IMR-90 (cell line): ENCODE measurements around the gene FANCD2. TPM values are rescaled to one million over a fixed set of nuclear protein-coding genes. Genes with fewer than 3 reads are reported as not detected.

ENCODE experiments used
- ATAC-seq: fragments of 200-7000 bp; cut with Tn5 transposase; 2 replicates; pipeline ENCODE4 v1.9.1; 2020; ENCODE audit warnings: low read depth, mild to moderate bottlenecking, moderate library complexity
- BruUV-seq: library from RNA; stranded (reverse); fragments of 400-500 nt; replicated peaks from 2 replicates; lab custom pipeline; 2021; lab: Mats Ljungman, UMichigan
- CTCF ChIA-PET: fragments of 300-600 bp; formaldehyde crosslinking; extraction: SDS; loops from one replicate; lab custom pipeline; 2021; ENCODE audit warnings: antibody characterized with exemption; lab: Yijun Ruan, JAX
- POLR2A ChIA-PET: fragments of 300-600 bp; sonication (Branson Sonifier 250); formaldehyde crosslinking; loops from one replicate; lab custom pipeline; 2022; ENCODE audit warnings: antibody characterized with exemption; ENCODE audit not compliant: unreplicated experiment; lab: Charles Lee
- DNase-seq: peaks from one replicate; pipeline ENCODE4 v3.0.0; 2013
- H2AFZ ChIP-seq: replicated peaks from 2 replicates; pipeline ENCODE3; 2013; ENCODE audit warnings: low read length, mild to moderate bottlenecking; ENCODE audit not compliant: poor library complexity
- H2AK5ac ChIP-seq: 2 replicates; pipeline ENCODE4 v1.6.1; 2013; ENCODE audit warnings: low read depth, low read length, inconsistent platforms
- H2AK9ac ChIP-seq: replicated peaks from 2 replicates; pipeline ENCODE3; 2013; ENCODE audit warnings: mild to moderate bottlenecking, low read depth, low read length, moderate library complexity; ENCODE audit not compliant: poor library complexity
- H2BK120ac ChIP-seq: 2 replicates; pipeline ENCODE4 v1.6.1; 2013; ENCODE audit warnings: low read depth, low read length, inconsistent platforms
- H2BK15ac ChIP-seq: 3 replicates; pipeline ENCODE4 v1.6.1; 2013; ENCODE audit warnings: low read depth, low read length, inconsistent platforms
- H2BK20ac ChIP-seq: 2 replicates; pipeline ENCODE4 v1.6.1; 2013; ENCODE audit warnings: low read depth, mild to moderate bottlenecking, inconsistent platforms, low read length, moderate library complexity
- H2BK5ac ChIP-seq: 2 replicates; pipeline ENCODE4 v1.6.1; 2013; ENCODE audit warnings: mild to moderate bottlenecking, low read depth, low read length, inconsistent platforms; ENCODE audit not compliant: poor library complexity, severe bottlenecking
- H3K14ac ChIP-seq: replicated peaks from 2 replicates; pipeline ENCODE4 v1.6.1; 2013; ENCODE audit warnings: low read depth, low read length, inconsistent platforms
- H3K18ac ChIP-seq: 2 replicates; pipeline ENCODE4 v1.6.1; 2013; ENCODE audit warnings: low read depth, low read length, control low read depth
- H3K23ac ChIP-seq: 2 replicates; pipeline ENCODE4 v1.6.1; 2013; ENCODE audit warnings: low read depth, low read length, inconsistent platforms
- H3K27ac ChIP-seq: 2 replicates; pipeline ENCODE4 v1.5.1; 2013; ENCODE audit warnings: mild to moderate bottlenecking, control low read depth, low read length; ENCODE audit not compliant: insufficient read depth
- H3K27me3 ChIP-seq: 2 replicates; pipeline ENCODE4 v1.6.1; 2013; ENCODE audit warnings: low read length; ENCODE audit not compliant: control insufficient read depth, insufficient read depth
- H3K36me3 ChIP-seq: 2 replicates; pipeline ENCODE4 v1.6.1; 2013; ENCODE audit warnings: low read length, mixed read lengths; ENCODE audit not compliant: control insufficient read depth, insufficient read depth
- H3K4ac ChIP-seq: 2 replicates; pipeline ENCODE4 v1.6.1; 2013; ENCODE audit warnings: low read depth, low read length, inconsistent platforms
- H3K4me1 ChIP-seq: 2 replicates; pipeline ENCODE4 v1.6.1; 2013; ENCODE audit warnings: low read length, mixed read lengths; ENCODE audit not compliant: control insufficient read depth, insufficient read depth
- H3K4me2 ChIP-seq: 2 replicates; pipeline ENCODE4 v1.6.1; 2013; ENCODE audit warnings: low read depth, mild to moderate bottlenecking, control low read depth, low read length, moderate library complexity
- H3K4me3 ChIP-seq: 2 replicates; pipeline ENCODE4 v1.5.1; 2013; ENCODE audit warnings: low read depth, mild to moderate bottlenecking, control low read depth, low read length, moderate library complexity; ENCODE audit not compliant: insufficient read depth
- H3K56ac ChIP-seq: 2 replicates; pipeline ENCODE4 v1.6.1; 2013; ENCODE audit warnings: low read length, inconsistent platforms; ENCODE audit not compliant: insufficient read depth; ENCODE audit errors: extremely low read depth
- H3K79me1 ChIP-seq, 2 experiments: 2 replicates each; pipeline ENCODE4 v1.6.1; 2013; ENCODE audit warnings: low read length in 2 of 2, inconsistent platforms in 1 of 2, low read depth in 1 of 2
- H3K9ac ChIP-seq: 2 replicates; pipeline ENCODE4 v1.6.1; 2013; ENCODE audit warnings: low read depth, low read length, control low read depth
- H3K9me1 ChIP-seq: 2 replicates; pipeline ENCODE4 v1.6.1; 2013; ENCODE audit warnings: low read length, inconsistent platforms; ENCODE audit not compliant: insufficient read depth
- H3K9me3 ChIP-seq: 2 replicates; pipeline ENCODE4 v1.6.1; 2013; ENCODE audit warnings: low read length; ENCODE audit not compliant: control insufficient read depth, insufficient read depth
- H4K20me1 ChIP-seq: 2 replicates; pipeline ENCODE4 v1.6.1; 2013; ENCODE audit warnings: low read length, inconsistent platforms; ENCODE audit not compliant: insufficient read depth
- H4K5ac ChIP-seq: 2 replicates; pipeline ENCODE4 v1.6.1; 2013; ENCODE audit warnings: mild to moderate bottlenecking, low read depth, low read length, control low read depth
- H4K8ac ChIP-seq, 2 experiments: 2 replicates each; pipeline ENCODE4 v1.6.1; 2013; ENCODE audit warnings: low read depth in 2 of 2, low read length in 2 of 2, control low read depth in 1 of 2, inconsistent platforms in 1 of 2
- H4K91ac ChIP-seq: 2 replicates; pipeline ENCODE4 v1.6.1; 2013; ENCODE audit warnings: low read depth, low read length, inconsistent platforms; ENCODE audit not compliant: insufficient read depth
- BHLHE40 ChIP-seq: fragments of 150-350 bp; IDR thresholded peaks from 2 replicates; pipeline ENCODE4 v1.6.1; 2016; ENCODE audit warnings: mild to moderate bottlenecking, low read depth, low read length
- CEBPB ChIP-seq: IDR thresholded peaks from 2 replicates; pipeline ENCODE4 v1.6.1; 2012; ENCODE audit warnings: low read depth, low read length, improper control_type of control experiment
- CHD1 ChIP-seq: IDR thresholded peaks from 2 replicates; pipeline ENCODE4 v1.6.1; 2012; ENCODE audit warnings: low read depth, low read length, improper control_type of control experiment
- MAFK ChIP-seq: IDR thresholded peaks from 2 replicates; pipeline ENCODE4 v1.6.1; 2012; ENCODE audit warnings: low read depth, low read length, improper control_type of control experiment
- MAZ ChIP-seq: IDR thresholded peaks from 2 replicates; pipeline ENCODE4 v1.6.1; 2012; ENCODE audit warnings: low read depth, mild to moderate bottlenecking, low read length, improper control_type of control experiment, moderate library complexity, borderline replicate concordance
- MXI1 ChIP-seq: IDR thresholded peaks from 2 replicates; pipeline ENCODE4 v1.6.1; 2012; ENCODE audit warnings: low read depth, mild to moderate bottlenecking, low read length, moderate library complexity, borderline replicate concordance
- NFE2L2 ChIP-seq: fragments of 150-350 bp; IDR thresholded peaks from 2 replicates; pipeline ENCODE4 v1.6.1; 2016; ENCODE audit warnings: low read depth, mild to moderate bottlenecking, low read length
- POLR2A ChIP-seq: IDR thresholded peaks from 2 replicates; pipeline ENCODE4 v1.6.1; 2012; ENCODE audit warnings: mild to moderate bottlenecking, low read depth, low read length
- RAD21 ChIP-seq: IDR thresholded peaks from 2 replicates; pipeline ENCODE4 v1.6.1; 2012; ENCODE audit warnings: low read length, improper control_type of control experiment
- RCOR1 ChIP-seq: IDR thresholded peaks from 2 replicates; pipeline ENCODE4 v1.6.1; 2012; ENCODE audit warnings: mild to moderate bottlenecking, low read length, improper control_type of control experiment; ENCODE audit not compliant: insufficient replicate concordance
- SMC3 ChIP-seq: fragments of 150-350 bp; IDR thresholded peaks from 2 replicates; pipeline ENCODE4 v1.6.1; 2016; ENCODE audit warnings: low read depth, mild to moderate bottlenecking, antibody characterized with exemption, low read length, moderate library complexity
- WGBS, 2 experiments: methylation state at CpG; one replicate each; pipeline versions ENCODE4 v1.1.5 to v1.1.7; 2013; ENCODE audit warnings: missing lambda C conversion rate in 2 of 2; ENCODE audit not compliant: insufficient read length in 1 of 2; ENCODE audit errors: extremely low coverage in 2 of 2; 5-methylcytosine and 5-hydroxymethylcytosine counted together
- dilution Hi-C: fragments of 300-500 bp; cut with HindIII; formaldehyde crosslinking; loops from one replicate; pipeline ENCODE4 v1.14.3; 2018; ENCODE audit warnings: low sequenced_read_pairs; ENCODE audit not compliant: unreplicated experiment
- in situ Hi-C: fragments of 300-500 bp; cut with MboI; formaldehyde crosslinking; loops from 3 replicates; pipeline ENCODE4 v1.14.3; 2019; ENCODE audit warnings: low sequenced_read_pairs, inconsistent platforms, mixed read lengths
- intact Hi-C: fragments of 100-400 bp; cut with micrococcal nuclease; formaldehyde crosslinking; loops from 2 replicates; pipeline ENCODE4 v1.10.0; 2022
- polyA plus RNA-seq, 3 experiments: library from polyadenylated mRNA; depleted of rRNA; stranded (reverse); fragments of >200 nt; gene quantifications; 2 replicates each; pipeline ENCODE4 v1.2.3, GENCODE V29; 2012; ENCODE audit warnings: low replicate concordance in 1 of 3
- total RNA-seq: library from RNA; depleted of rRNA; stranded (reverse); fragments of >200 nt; gene quantifications from 2 replicates; pipeline ENCODE4 v1.2.3, GENCODE V29; 2012
- TF ChIP-seq, protein P1 (sequence below): fragments of 150-350 bp; IDR thresholded peaks from 2 replicates; pipeline ENCODE4 v1.6.1; 2016; ENCODE audit warnings: low read depth, mild to moderate bottlenecking, low read length, moderate library complexity, borderline replicate concordance
- TF ChIP-seq, protein P2 (sequence below): fragments of 150-350 bp; IDR thresholded peaks from 2 replicates; pipeline ENCODE4 v1.6.1; 2017; ENCODE audit warnings: mild to moderate bottlenecking, antibody characterized with exemption, low read length, low read depth
- TF ChIP-seq, protein P3 (sequence below): conservative IDR thresholded peaks from 2 replicates; pipeline ENCODE4 v1.5.1; 2012; ENCODE audit warnings: mild to moderate bottlenecking, low read depth, low read length, improper control_type of control experiment

FANCD2 gene
- total and polyA plus RNA-seq, 2 of the 4 experiments (the other 2 are of a cell fraction): 8.9 to 19.7 TPM

DNA sequence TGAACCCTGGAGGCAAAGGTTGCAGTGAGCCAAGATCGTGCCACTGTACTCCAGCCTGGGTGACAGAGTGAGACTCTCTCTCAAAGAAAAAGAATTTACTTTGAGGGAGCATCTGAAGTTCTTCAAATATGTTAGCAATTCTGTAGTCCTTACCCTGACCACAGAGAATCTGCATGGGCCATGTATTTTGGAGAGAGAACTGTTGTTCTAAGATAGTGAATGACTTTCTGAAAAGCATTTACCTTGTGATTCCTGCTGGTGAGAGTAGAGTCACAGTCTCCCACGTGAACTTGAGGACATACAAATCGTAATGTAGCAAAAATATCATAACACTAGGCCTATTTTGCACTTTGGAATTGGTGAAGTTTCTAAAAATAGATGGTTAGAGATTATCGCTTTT lies 93.1 kb downstream of the FANCD2 start:
- peaks cover 4% of the 10 kb centered on the region for H3K36me3 ChIP-seq
- H3K4ac ChIP-seq: no peak overlapping the region
- peaks cover 53% of the 10 kb centered on the region for H4K20me1 ChIP-seq
- H2AK5ac ChIP-seq: no peak overlapping the region
- no peak overlapping the region for H3K18ac ChIP-seq
- H3K4me1 ChIP-seq: peaks cover 2% of the 10 kb centered on the region; the same call in 1 of the 2 replicates
- no TSS peak for BruUV-seq
- DNase-seq (no peak), ATAC-seq (no peak)
- no peak overlapping the region for H3K27ac ChIP-seq
- H2AK9ac ChIP-seq: no peak overlapping the region
- ChIA-PET POLR2A (no interaction called here), CTCF (interaction anchor here (1.0 kb wide), 1 partner anchor 144 kb away, joined by 3 read pairs; no protein-coding TSS in a partner anchor)
- no peaks in the 10 kb centered on the region for H3K27me3 ChIP-seq
- no peak overlapping the region for H2BK15ac ChIP-seq
- H3K79me1 ChIP-seq: peaks cover 29 to 54% of the 10 kb centered on the region in 2 experiments
- H3K9ac ChIP-seq: no peak overlapping the region
- H3K56ac ChIP-seq: no peak overlapping the region
- H2BK5ac ChIP-seq: no peak overlapping the region
- dilution Hi-C loops: no loop called here
- TF ChIP-seq MXI1: no peak
- no peak for TF ChIP-seq CHD1
- TF ChIP-seq, protein P1, sequence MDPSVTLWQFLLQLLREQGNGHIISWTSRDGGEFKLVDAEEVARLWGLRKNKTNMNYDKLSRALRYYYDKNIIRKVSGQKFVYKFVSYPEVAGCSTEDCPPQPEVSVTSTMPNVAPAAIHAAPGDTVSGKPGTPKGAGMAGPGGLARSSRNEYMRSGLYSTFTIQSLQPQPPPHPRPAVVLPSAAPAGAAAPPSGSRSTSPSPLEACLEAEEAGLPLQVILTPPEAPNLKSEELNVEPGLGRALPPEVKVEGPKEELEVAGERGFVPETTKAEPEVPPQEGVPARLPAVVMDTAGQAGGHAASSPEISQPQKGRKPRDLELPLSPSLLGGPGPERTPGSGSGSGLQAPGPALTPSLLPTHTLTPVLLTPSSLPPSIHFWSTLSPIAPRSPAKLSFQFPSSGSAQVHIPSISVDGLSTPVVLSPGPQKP: no peak
- TF ChIP-seq, protein P2, sequence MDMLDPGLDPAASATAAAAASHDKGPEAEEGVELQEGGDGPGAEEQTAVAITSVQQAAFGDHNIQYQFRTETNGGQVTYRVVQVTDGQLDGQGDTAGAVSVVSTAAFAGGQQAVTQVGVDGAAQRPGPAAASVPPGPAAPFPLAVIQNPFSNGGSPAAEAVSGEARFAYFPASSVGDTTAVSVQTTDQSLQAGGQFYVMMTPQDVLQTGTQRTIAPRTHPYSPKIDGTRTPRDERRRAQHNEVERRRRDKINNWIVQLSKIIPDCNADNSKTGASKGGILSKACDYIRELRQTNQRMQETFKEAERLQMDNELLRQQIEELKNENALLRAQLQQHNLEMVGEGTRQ: no peak
- TF ChIP-seq MAFK: no peak
- no peak for TF ChIP-seq RAD21
- TF ChIP-seq BHLHE40: no peak
- TF ChIP-seq, protein P3, sequence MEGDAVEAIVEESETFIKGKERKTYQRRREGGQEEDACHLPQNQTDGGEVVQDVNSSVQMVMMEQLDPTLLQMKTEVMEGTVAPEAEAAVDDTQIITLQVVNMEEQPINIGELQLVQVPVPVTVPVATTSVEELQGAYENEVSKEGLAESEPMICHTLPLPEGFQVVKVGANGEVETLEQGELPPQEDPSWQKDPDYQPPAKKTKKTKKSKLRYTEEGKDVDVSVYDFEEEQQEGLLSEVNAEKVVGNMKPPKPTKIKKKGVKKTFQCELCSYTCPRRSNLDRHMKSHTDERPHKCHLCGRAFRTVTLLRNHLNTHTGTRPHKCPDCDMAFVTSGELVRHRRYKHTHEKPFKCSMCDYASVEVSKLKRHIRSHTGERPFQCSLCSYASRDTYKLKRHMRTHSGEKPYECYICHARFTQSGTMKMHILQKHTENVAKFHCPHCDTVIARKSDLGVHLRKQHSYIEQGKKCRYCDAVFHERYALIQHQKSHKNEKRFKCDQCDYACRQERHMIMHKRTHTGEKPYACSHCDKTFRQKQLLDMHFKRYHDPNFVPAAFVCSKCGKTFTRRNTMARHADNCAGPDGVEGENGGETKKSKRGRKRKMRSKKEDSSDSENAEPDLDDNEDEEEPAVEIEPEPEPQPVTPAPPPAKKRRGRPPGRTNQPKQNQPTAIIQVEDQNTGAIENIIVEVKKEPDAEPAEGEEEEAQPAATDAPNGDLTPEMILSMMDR: no peak
- TF ChIP-seq SMC3: no peak
- TF ChIP-seq CEBPB: no peak
- no peak for TF ChIP-seq NFE2L2
- no peak for TF ChIP-seq MAZ
- TF ChIP-seq POLR2A: no peak
- no peak for TF ChIP-seq RCOR1
- no peak overlapping the region for H4K91ac ChIP-seq
- H3K14ac ChIP-seq: no peak overlapping the region
- no CpG with 5 or more reads among the region's 4 CpGs for WGBS, 2 experiments
- no peak overlapping the region for H2BK120ac ChIP-seq
- in situ Hi-C loops: no loop called here
- no peak overlapping the region for H3K23ac ChIP-seq
- no peak overlapping the region for H3K4me3 ChIP-seq
- no peaks in the 10 kb centered on the region for H3K9me3 ChIP-seq
- no peak overlapping the region for H4K8ac ChIP-seq
- H2AFZ ChIP-seq: no peak overlapping the region
- intact Hi-C loops: loop anchor here (10.0 kb wide), 1 partner anchor 135 kb away; the partner anchor contains the start of gene EMC3
- no peak overlapping the region for H2BK20ac ChIP-seq
- peaks cover 8% of the 10 kb centered on the region for H3K9me1 ChIP-seq
- no peak overlapping the region for H4K5ac ChIP-seq
- H3K4me2 ChIP-seq: no peak overlapping the region
